HUES6 (cell line): Measurements from ENCODE around the gene CFAP90.

ENCODE experiments used
- H3K27ac ChIP-seq: 2 replicates; pipeline ENCODE4 v1.7.0; 2013; ENCODE audit warnings: low read depth, mild to moderate bottlenecking, low read length, inconsistent platforms
- H3K27me3 ChIP-seq: 2 replicates; pipeline ENCODE4 v1.6.1; 2013; ENCODE audit warnings: low read length; ENCODE audit not compliant: control insufficient read depth, insufficient read depth
- H3K36me3 ChIP-seq: 2 replicates; pipeline ENCODE4 v1.6.1; 2013; ENCODE audit warnings: low read length; ENCODE audit not compliant: control insufficient read depth, insufficient read depth
- H3K4me1 ChIP-seq: 2 replicates; pipeline ENCODE4 v1.6.1; 2013; ENCODE audit warnings: low read length; ENCODE audit not compliant: control insufficient read depth, insufficient read depth
- H3K4me3 ChIP-seq: 2 replicates; pipeline ENCODE4 v1.5.1; 2013; ENCODE audit warnings: low read depth, low read length
- H3K9ac ChIP-seq: one replicate; pipeline ENCODE4 v1.6.1; 2013; ENCODE audit warnings: mild to moderate bottlenecking, low read length
- H3K9me3 ChIP-seq: 2 replicates; pipeline ENCODE4 v1.6.1; 2013; ENCODE audit warnings: low read depth, low read length; ENCODE audit not compliant: control insufficient read depth, insufficient read depth

The CFAP90 gene

DNA sequence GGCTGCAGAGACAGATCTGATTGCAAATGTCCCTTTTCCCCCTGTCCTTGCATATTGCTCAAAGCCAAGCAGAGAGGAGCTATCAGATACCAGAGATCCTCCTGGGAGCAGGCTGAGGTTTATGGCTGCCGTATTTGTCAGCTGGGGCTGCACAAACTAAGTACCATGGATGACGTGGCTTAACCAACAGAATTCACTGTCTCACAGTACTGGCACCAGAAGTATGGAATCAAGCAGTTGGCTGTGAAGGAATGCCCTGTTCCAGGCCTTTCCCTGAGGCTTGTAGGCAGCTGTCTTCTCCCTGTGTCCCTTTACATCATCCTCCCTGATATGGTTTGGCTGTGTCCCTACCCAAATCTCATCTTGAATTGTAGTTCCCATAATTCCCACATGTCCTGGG lies 2.6 kb downstream of the CFAP90 start:
- no peak overlapping the region for H3K4me3 ChIP-seq
- no peaks in the 10 kb centered on the region for H3K36me3 ChIP-seq
- H3K9ac ChIP-seq = no peak overlapping the region
- peaks cover 34% of the 10 kb centered on the region for H3K27me3 ChIP-seq
- H3K9me3 ChIP-seq = no peaks in the 10 kb centered on the region
- peaks cover 6% of the 10 kb centered on the region; the same call in 1 of the 2 replicates for H3K4me1 ChIP-seq
- H3K27ac ChIP-seq = no peak overlapping the region

DNA sequence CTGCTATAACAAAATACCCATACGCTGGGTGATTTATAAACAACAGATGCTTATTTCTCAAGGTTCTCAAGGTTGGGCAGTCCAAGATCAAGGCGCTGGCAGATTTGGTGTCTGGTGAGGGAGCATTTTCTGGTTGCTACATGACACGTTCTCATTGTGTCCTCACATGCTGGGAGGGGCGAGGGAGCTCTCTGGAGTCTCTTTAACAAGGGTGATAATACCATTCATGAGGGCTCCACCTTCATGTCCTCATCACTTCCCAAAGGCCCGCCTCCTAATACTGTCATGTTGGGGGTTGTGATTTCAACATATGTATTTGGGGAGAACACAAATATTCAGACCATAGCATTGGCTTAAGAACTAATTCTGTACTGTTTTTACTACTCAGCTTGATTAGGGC lies 4.6 kb downstream of the CFAP90 start:
- Histone ChIP-seq H3K4me1 (peaks cover 6% of the 10 kb centered on the region; the same call in 1 of the 2 replicates), H3K9me3 (no peaks in the 10 kb centered on the region), H3K4me3 (no peak overlapping the region), H3K27ac (no peak overlapping the region), H3K9ac (no peak overlapping the region), H3K36me3 (no peaks in the 10 kb centered on the region), H3K27me3 (peaks cover 26% of the 10 kb centered on the region)

DNA sequence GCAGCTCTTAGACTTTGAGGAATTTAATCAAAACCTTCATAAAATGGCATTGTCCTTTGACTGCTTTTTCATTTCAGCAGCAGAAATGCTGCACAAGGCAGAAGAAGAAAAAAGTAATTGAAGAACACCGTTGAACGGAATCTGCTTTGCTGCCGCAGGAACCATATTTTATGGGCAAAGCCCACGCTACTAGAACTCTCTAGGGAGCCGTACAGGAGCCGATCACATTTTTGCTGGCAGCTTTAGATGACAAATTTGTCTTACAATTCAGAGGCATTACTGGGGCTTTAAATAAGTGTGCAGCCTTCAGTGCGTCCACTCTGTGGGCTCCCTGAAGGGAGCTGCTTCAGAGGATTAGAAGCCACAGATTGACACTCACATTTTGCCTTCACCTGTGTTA lies 5.4 kb downstream of the CFAP90 start:
- H3K27ac ChIP-seq = no peak overlapping the region
- H3K4me1 ChIP-seq = peaks cover 6% of the 10 kb centered on the region; the same call in 1 of the 2 replicates
- no peaks in the 10 kb centered on the region for H3K9me3 ChIP-seq
- no peak overlapping the region for H3K9ac ChIP-seq
- no peaks in the 10 kb centered on the region for H3K36me3 ChIP-seq
- H3K4me3 ChIP-seq = no peak overlapping the region
- H3K27me3 ChIP-seq = peaks cover 24% of the 10 kb centered on the region

DNA sequence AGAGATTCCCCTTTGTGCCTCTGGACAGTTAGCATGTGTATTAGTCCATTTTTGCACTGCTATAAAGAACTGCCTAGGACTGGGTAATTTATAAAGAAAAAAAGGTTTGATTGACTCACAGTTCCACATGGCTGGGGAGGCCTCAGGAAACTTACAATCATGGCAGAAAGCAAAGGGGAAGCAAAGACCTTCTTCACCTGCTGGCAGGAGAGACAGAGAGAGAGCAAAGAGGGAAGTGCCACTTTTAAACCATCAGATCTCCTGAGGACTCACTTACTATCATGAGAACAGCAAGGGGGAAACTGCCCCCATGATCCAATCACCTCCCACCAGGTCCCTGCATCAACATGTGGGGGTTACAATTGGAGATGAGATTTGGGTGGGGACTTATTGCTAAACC lies 6.0 kb downstream of the CFAP90 start:
- Histone ChIP-seq H3K9ac (no peak overlapping the region), H3K4me1 (peaks cover 6% of the 10 kb centered on the region; the same call in 1 of the 2 replicates), H3K27ac (no peak overlapping the region), H3K36me3 (no peaks in the 10 kb centered on the region), H3K4me3 (no peak overlapping the region), H3K9me3 (no peaks in the 10 kb centered on the region), H3K27me3 (peaks cover 24% of the 10 kb centered on the region)

DNA sequence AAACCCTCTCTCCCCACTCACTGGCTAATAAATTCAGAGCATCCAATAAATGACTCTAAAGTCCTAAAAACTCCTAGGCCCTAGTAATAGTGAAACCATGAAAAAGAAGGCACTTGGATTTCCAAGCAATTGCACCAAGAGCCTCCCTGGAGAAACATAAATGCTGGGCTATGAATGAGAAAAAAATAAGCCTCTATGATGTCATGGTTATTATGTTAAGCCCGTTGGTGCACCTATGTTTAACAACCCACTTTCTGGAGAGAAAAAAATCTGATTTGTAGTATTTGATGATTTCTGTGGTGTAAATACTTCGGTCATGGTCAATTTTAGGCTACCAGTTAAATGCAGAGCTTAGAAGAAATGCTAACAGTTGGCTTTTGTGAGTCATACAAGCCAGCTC lies 8.4 kb downstream of the CFAP90 start:
- Histone ChIP-seq H3K4me3 (no peak overlapping the region), H3K9ac (no peak overlapping the region), H3K27me3 (peaks cover 7% of the 10 kb centered on the region), H3K27ac (no peak overlapping the region), H3K4me1 (no peaks in the 10 kb centered on the region), H3K36me3 (no peaks in the 10 kb centered on the region), H3K9me3 (no peaks in the 10 kb centered on the region)

DNA sequence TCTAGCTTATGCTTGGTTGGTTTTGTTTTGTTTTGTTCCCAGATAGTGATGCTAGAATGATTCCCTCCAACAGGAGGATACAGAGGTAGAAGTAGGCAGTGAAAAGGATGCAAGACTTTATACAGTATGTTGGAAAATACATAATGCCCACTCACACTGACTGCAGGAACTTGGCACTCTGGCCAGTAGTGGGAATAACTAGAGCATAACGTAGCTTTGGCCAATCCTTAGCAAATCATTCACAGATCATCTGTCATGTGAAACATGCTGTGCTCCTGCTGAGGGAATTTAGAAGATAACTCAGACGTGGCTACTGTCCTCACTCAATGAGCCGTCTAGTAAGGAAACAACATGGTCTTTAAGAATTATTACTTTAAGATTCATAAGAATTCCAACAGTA lies 13.5 kb downstream of the CFAP90 start:
- H3K4me1 ChIP-seq = no peaks in the 10 kb centered on the region
- H3K27ac ChIP-seq = no peak overlapping the region
- no peak overlapping the region for H3K9ac ChIP-seq
- no peaks in the 10 kb centered on the region for H3K36me3 ChIP-seq
- H3K9me3 ChIP-seq = no peaks in the 10 kb centered on the region
- no peak overlapping the region for H3K4me3 ChIP-seq
- no peaks in the 10 kb centered on the region for H3K27me3 ChIP-seq

DNA sequence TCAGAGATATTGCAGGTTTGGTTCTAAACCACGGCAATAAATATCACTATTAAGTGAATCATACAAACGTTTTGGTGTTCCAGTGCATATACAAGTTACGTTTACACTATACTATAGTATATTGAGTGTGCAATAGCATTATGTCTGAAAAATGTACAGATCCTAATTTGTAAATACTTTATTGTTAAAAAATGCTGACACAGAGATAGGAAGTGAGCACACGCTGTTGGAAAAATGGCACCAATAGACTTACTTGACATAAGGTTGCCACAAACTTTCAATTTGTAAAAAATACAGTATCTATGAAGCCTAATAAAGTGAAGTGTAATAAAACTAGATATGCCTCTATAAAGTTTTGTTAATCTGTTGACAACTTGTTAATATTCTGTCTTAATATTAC lies 16.0 kb downstream of the CFAP90 start:
- H3K9me3 ChIP-seq = no peaks in the 10 kb centered on the region
- no peaks in the 10 kb centered on the region for H3K4me1 ChIP-seq
- H3K9ac ChIP-seq = no peak overlapping the region
- no peak overlapping the region for H3K4me3 ChIP-seq
- H3K27ac ChIP-seq = no peak overlapping the region
- no peaks in the 10 kb centered on the region for H3K36me3 ChIP-seq
- no peaks in the 10 kb centered on the region for H3K27me3 ChIP-seq

DNA sequence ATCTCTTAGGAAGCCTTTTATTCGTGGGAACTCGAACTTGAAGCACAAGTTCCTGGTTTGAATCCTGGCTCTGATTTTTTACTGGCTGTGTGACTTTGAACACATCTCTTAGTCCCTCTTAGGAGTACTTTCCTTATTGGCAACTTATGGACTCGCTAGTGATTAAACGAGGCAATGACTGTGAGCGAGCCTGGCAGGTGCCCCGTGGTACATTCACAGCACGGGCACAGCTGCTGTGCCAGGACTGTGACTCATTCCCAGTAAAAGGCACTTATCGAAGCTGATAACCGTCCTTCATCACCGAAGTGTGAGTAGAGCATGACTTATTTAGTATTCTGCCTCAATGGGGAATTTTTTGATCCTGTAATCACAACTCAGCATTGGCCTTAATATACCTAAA lies 22.7 kb downstream of the CFAP90 start:
- Histone ChIP-seq H3K4me3 (no peak overlapping the region), H3K36me3 (peaks cover 18% of the 10 kb centered on the region), H3K9ac (no peak overlapping the region), H3K27me3 (no peaks in the 10 kb centered on the region), H3K4me1 (no peaks in the 10 kb centered on the region), H3K9me3 (no peaks in the 10 kb centered on the region), H3K27ac (no peak overlapping the region)

DNA sequence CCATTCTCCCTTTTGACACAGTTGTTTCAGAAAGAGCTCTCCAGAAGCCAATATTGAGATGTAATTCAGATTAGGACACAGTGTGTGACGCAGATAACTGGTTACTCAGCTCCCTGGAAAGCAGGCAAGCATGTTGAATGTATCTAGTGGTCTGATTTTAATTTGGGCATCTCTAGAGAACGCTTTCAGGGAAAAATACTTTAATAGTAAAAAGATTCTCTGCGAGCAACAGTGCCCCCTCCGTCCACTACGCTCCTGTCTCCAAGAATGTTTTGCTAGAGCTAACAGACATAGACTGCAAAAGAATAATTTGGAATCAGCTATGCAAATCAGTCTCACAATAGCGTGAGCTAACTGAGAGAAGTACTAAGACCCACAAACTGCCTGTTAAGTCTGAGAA lies 23.3 kb downstream of the CFAP90 start:
- no peak overlapping the region for H3K27ac ChIP-seq

DNA sequence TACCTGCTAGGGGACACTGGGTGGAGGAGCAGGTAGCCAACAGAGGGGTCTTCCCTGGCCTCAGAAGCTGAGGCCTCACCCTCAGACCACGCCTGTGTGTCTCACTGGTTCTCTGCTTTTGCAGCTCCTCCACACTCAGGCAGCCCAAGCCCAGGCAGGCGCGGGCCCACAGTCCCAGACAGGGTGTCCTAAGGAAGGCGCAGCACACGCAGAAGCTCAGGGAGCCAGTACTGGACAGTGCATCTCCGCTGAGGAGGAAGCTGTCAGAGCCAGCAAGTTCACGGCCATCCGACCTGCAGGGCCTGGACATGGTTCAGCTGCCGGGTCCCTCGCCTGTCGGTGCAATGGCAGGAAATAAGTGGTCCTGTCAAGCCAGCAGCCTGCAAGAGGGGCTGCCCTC lies 25.3 kb downstream of the CFAP90 start:
- Histone ChIP-seq H3K4me3 (no peak overlapping the region), H3K9me3 (no peaks in the 10 kb centered on the region), H3K36me3 (peaks cover 36% of the 10 kb centered on the region), H3K27ac (no peak overlapping the region), H3K4me1 (no peaks in the 10 kb centered on the region), H3K27me3 (no peaks in the 10 kb centered on the region), H3K9ac (no peak overlapping the region)

More for the DNA sequence above, 23.3 kb downstream of the CFAP90 start:
- Histone ChIP-seq H3K9me3 (no peaks in the 10 kb centered on the region), H3K4me1 (no peaks in the 10 kb centered on the region), H3K9ac (no peak overlapping the region), H3K4me3 (no peak overlapping the region), H3K36me3 (peaks cover 24% of the 10 kb centered on the region), H3K27me3 (no peaks in the 10 kb centered on the region)

DNA sequence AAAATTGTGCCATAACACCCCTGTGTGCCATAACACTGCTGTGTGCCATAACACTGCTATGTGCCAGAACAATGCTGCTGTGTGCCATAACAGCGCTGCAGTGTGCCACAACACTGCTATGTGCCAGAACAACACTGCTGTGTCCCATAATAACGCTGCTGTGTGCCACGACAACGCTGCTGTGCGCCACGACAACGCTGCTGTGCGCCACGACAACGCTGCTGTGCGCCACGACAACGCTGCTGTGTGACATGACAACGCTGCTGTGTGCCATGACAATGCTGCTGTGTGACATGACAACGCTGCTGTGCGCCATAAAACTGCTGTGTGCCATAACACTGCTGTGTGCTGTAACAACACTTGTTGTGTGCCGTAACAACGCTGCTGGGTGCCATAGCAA lies 25.9 kb downstream of the CFAP90 start:
- Histone ChIP-seq H3K27me3 (no peaks in the 10 kb centered on the region), H3K9me3 (no peaks in the 10 kb centered on the region), H3K4me3 (no peak overlapping the region), H3K9ac (no peak overlapping the region), H3K36me3 (peaks cover 36% of the 10 kb centered on the region), H3K4me1 (no peaks in the 10 kb centered on the region), H3K27ac (no peak overlapping the region)

DNA sequence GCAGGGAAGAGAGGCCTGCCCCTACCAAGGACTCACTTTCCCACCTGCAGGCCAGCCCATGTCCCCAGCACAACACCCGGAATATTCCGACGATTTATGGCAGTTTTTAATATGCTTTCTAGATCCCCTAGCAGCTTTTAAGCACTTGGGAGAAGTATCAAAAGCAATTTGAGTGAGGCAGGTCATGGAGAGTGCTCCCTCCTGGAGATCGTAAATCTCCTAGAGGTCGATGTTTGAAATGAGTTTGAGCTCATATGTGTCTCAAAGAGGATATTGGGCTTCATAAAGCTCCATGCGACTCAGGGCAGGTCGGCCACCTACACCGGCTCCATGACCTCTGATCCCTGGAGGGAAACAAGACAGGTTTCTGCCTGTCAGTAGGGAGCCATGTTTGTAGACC lies 27.3 kb downstream of the CFAP90 start:
- Histone ChIP-seq H3K4me3 (no peak overlapping the region), H3K27me3 (no peaks in the 10 kb centered on the region), H3K36me3 (peaks cover 50% of the 10 kb centered on the region), H3K4me1 (no peaks in the 10 kb centered on the region), H3K9me3 (no peaks in the 10 kb centered on the region), H3K9ac (no peak overlapping the region), H3K27ac (no peak overlapping the region)
